Fibroblast of the conjunctiva (primary cell): ENCODE measurements around the gene SYT17.

ENCODE experiments used
- DNase-seq: peaks from one replicate; pipeline ENCODE4 v3.0.0-alpha.2; 2010; ENCODE audit warnings: low read depth

The SYT17 gene

DNA sequence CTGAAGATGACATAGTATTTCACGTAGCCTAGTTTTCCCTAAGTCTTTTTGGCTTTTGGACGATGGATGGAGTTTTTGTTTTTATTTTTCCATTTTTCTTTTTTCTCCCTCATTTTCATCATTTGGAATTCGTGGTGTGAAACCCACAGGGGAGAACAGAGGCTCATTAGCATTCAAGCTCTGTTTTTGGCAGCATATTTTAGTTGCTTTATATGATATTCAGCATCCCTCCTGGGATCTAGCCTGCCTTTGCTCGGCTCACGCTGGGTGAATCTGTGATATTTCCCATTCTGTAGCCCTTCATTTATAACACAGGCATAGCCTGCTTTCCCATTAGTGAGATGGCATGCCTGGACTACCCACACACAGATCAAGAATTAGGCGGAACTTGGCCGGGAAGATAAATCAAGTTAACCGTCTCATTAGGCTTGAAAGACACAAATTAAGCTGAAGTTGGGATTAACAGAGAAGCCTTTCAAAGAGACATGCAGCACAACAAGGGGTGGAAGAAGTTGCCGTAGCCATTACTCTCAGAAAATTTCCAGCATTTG lies 97.4 kb downstream of the SYT17 start:
- DNase-seq: no peak

DNA sequence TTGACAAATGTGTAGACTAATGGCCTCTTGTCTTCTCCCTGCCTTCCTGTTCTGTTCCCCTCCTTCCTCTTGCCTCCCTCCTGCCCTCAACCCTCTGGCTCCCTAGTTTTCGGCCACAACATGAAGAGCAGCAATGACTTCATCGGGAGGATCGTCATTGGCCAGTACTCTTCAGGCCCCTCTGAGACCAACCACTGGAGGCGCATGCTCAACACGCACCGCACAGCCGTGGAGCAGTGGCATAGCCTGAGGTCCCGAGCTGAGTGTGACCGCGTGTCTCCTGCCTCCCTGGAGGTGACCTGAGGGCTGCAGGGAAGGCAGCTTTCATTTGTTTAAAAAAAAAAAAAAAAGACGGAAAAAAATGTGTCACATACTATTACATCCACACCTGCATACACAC lies 98.7 kb downstream of the SYT17 start:
- DNase-seq: no peak

DNA sequence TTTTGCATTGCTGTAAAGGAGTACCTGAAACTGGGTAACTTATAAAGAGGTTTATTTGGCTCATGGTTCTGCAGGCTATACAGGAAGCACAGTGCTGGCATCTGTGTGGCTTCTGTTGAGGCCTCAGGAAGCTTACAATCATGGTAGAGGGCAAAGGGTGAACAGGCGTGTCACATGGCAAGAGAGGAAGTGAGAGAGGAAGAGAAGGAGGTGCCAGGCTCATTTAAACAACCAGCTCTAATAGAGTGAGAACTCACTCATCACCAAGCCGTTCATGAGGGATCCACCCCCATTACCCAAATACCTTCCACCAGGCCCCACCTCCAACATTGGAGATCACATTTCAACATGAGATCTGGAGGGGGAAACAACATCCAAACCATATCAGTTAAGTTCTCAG lies 101.1 kb downstream of the SYT17 start:
- no peak for DNase-seq

DNA sequence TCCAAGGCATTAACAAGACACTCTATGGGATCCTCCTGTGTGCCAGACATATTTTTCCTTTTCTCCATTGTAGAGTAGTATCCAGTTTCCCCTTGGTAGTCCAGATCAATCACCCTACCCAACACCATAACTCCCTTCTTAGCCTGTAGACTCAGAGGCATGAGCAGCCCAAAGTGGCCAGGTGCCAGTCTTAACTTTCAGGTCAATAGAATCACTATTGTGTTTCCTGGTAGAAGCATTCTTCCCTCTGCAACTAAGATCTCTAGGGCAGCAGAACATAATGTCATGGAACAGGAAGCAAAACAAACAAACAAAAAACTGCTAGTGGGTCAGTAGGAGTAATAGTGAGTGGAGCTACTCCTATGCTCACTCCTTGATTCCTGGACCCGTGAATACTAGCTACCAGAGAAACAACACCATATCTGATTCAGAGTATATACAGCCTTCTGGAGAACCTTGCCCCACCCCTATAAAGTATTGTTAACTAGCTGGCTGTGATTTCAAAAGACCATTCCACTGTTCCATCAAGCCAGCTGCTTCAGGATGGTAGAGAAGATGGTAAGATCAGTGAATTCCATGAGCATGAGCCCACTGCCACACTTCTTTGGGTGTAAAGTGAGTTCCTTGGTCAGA lies 106.2 kb downstream of the SYT17 start:
- no peak for DNase-seq

DNA sequence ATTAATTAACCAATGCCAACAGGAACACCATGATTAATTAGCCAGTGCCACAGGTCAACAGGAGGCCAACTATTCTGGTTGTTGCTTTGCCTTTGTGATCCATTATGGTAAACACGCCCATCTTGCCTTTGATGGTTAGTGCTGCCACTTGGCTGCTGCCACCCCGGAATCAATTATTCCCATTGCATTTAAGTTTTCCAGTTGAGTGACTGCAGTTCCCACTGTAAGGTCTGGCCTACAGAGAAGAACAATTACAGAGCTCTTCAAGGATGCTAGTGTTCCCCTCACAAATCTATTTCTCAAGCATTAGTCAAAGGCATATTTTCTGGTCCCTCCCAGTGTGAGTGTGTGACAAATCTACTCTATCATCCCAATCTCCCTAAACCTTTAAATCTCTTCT lies 110.4 kb downstream of the SYT17 start:
- no peak for DNase-seq

DNA sequence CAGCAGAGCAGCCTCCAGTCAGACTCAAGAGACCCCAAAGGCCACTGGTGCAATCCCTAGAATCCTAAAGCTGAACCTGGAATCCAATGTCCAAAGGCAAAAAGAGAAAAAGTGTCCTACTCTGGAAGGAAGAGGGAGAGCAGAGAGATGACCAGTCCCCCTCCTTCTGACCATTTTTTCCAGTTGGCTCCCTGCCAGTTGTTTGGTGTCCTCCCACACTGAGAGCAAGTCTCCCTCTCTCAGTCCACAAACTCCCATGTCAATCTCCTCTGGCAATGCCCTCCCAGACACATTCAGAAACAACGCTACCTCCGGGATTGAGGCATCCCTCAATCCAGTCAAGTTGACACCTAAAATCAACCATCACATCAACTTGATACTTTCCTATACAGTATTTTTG lies 113.2 kb downstream of the SYT17 start:
- no peak for DNase-seq

DNA sequence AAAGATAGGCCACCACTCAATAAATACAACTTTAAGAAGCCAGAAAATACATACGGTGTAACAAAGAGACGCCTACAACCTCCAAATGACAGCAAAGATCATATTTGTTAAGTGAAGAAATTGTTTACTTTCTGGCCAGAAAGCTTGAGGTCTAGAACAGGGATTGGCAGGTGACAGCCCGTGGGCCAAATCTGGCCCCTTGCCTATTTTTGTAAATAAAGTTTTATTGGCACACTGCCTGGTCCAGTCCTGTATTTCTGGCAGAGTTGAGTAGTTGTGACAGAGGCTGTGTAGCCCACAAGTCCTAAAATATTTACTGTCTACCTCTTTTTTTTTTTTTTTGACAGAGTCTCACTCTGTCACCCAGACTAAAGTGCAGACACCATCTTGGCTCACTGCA lies 114.1 kb downstream of the SYT17 start:
- DNase-seq: no peak

DNA sequence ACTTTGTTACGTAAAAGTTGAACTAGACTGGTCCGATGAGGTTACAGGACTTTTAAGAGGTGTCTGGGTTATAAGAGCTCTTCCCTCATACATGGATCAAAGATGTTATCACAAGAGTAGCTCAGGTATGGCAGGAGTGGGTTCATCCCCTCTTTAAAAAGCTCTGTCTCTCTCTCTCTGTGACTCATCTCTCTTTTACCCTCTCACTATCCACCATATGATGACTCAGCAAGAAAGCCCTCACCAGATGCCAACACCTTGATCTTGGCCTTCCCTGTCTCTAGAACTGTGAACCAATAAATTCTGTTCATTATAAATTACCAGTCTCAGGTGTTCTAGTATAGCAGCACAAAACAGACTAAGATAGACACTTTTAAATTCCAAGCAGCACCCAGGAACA lies 115.6 kb downstream of the SYT17 start:
- DNase-seq: no peak

DNA sequence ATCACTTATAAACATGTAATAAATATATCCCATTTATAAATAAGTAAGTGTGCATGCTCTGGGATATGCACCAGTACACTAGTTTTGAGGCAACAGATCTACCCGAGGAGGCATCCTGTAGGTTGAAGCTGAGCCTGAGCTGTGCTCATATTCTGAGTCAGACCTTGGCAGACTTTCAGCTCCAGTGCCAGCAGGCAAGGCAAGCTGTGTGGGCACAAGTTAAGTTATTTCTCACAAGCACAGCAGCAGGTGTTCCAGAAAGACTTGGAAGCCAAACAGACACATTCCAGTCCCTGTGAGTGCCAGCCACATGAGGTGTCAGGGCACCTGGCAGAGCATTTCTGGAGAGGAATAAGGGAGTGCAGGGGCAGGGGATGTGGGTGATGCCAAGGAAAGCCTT lies 116.2 kb downstream of the SYT17 start:
- no peak for DNase-seq

DNA sequence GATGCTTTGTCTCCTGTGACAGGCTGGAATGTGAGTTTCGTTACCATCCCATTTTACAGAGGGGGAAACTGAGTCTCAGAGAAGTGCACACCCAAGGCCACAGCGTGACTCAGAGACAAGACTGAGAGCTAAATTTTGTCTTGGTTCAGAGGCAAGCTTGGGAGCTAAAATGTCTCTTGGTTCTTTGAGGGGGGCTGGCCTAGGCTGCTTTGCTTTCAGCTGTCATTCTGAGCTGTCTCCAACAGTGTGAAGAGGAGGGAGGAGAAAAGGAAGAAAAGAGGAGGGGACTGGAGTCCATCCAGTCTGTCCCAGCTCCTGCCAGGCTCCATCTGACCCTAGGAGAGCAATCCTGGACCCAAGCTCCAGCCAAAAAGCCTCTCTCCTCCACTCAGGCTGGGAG lies 117.4 kb downstream of the SYT17 start, which contains the start of gene CLEC19A:
Gene CLEC19A, plus strand, starts transcription at position 301 of the 400 bp plus-strand sequence. CDS start 121 bp downstream, outside the sequence.
- no peak for DNase-seq

DNA sequence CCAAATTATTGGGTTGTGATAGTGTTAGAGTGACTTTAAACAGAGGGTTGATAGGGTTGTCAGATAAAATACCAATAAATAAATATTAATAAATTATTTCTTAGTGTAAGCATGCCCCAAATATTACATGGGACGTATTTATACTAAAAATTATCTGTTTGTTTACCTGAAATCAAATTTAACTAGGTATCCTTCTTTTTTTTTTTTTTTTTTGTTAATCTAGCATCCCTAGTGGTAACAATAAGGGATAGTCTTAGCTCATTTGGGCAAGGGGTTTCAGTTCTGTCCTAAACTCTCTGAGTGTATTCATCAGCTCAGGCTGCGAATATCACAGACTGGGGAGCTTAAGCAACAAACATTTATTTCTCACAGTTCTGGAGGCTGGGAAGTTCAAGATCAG lies 118.8 kb downstream of the SYT17 start:
- no peak for DNase-seq

DNA sequence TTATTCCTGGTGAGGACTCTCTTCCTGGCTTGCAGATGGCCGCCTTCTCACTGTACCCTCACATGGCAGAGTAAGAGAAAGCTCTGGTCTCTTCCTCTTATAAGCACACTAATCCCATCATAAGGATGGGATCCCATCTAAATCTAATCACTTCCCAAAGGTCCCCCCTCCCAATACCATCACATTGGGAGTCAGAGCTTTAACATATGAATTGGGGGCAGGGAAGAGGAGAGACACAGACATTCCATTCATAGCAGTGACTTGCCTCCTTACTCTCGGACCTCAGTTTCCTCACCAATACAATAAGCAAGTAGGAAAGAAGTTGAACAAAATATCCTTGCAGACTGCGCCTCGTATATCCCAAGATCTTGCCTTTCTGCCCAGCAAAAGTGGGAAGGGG lies 119.2 kb downstream of the SYT17 start:
- no peak for DNase-seq

DNA sequence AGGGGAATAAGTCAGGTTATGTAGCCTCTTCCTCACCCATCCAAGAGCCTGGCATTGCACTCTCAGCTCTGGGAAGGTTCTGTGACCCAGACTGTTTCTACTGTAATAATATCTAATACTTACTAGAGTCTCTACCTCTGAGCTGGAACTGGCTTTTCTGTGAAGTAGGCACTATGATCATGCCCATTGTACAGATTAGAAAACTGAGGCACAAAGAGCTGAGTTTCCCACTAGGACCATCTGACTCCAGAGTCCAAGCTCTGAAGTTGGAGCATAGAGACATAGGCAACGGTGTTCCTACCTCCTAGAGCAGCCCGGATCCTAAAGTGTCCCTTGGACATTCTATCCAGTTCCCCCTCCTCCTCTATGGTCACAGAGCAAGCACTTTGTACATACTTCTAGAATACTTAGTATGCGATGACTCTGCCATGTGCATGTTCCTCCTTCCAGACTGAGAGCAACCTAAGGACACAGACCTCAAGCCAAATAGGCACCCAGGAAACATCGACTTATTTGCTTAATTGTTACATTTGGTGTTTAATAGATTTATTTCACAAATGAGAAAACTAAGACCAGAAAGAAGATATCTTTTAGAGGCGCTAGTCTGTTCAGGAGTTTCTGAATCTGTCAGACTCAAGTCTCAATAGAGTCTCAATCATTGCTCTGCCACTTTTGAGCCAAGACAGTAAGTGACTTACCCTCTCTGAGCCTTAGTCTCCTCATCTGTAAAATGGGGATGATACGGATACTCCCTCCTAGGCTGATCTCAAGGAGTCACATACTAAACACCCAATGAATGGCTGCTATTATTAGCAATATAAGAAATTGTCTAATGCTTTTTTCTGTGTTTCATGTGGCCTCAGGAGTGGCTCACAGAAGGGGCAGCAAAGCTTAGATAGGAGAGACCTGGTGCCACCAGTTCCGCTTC lies 121.1 kb downstream of the SYT17 start:
- no peak for DNase-seq

DNA sequence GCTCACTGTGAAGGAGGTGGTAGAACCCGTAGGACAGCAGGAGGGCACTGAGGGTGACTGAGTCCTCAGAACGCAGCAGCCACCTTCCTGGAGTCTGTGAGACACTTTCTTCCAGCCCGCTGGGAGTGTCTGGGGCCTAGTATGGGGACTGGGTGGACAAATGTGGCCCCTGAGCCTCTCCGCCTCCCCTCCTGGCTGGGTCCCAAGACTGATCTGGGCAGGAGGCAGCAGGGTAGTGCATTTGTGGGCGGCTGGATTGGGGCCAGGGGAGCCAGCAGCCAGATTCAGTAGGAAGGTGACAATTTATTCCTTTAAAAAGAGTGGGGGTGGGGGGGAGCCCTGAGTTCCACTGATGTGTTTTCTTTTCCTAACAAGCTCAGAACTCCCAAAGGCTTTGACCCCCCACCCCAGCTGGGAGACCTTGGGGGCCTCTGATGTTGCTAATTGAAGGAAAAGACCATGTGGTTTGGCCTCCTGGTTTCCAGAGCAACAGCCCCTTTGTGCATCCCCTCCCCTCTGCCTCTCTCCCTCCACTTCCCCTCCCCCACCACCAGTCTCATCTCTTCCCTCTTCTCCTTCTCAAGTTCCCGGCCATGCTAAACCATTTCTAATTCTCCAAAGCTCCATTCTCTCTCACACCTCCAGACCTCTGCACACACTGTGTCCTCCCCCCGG lies 121.9 kb downstream of the SYT17 start:
- no peak for DNase-seq

DNA sequence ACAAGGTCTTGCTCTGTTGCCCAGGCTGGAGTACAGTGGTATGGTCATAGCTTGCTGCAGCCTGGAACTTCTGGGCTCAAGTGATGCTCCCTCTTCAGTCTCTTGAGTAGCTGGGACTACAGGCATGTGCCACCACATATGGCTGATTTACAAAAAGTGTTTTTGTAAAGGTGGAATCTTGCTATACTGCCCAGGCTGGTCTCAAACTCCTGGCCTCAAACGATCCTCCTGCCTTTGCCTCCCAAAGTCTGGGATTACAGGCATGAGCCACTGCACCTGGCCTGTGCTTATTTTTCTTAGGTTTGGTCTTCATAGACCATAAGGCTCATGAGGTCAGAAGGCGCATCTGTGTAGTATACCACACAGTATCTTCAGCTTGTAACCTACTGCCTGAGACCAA lies 122.8 kb downstream of the SYT17 start:
- no peak for DNase-seq

DNA sequence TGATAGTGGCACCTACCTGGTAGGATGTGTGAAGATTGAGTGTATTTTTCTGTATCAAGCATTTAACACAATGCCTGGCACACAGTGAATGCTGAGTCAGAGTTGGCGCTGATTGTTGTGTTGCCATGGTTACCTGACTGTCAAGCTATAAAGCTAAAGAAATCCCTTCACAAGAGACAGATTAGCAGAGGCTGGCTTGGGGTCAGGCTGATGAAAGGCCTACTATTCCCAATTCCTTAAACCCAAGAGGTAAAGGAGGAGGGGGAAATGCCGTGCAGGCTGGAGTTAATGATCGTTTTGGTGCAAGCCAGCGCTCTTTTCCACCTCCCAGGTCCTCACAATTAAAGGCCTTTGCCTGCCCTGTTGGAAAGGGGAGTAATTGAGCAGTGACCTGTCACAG lies 123.4 kb downstream of the SYT17 start:
- DNase-seq: no peak

DNA sequence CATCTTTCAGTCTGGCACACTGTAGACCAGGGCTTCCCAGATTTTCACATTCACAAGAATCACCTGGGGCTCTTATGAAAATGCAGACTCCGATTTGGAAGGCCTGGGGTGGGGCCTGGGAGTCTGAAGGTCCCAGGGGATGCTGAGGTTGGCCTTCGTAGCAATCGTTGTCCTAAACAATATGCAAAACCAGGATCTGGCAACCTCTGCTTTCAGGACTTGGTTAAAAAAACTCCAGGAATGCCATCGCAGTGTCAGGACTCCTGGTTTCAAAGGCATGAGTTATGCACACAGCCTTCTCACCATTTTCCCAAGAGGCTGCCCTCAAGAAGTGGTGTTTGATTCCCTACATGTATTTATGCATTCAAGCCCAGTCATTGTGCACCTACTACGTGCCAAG lies 124.1 kb downstream of the SYT17 start:
- DNase-seq: no peak

DNA sequence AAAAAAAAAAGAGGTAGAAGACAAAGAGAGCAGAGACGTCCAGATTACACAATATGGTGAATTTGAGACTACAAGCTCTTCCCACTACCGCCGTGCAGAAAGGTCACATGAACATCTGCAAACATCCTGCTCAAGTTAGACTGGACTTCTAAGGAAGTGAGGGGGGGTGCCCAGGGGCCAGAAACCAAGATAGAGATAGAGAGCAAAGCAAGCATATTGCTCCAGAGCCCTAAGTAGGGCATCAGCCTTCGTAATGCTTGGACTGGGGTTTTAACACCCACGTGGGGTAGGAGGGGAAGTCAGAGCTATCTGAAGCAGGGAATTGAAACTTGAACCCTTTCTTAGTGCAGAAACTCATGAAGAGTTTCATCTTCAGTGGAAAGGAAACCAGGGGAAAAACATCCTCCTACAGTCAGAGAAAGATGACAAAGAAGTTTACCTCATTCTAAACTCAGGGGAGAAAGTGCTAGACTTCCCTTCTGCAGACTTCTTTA lies 126.2 kb downstream of the SYT17 start:
- DNase-seq: no peak

DNA sequence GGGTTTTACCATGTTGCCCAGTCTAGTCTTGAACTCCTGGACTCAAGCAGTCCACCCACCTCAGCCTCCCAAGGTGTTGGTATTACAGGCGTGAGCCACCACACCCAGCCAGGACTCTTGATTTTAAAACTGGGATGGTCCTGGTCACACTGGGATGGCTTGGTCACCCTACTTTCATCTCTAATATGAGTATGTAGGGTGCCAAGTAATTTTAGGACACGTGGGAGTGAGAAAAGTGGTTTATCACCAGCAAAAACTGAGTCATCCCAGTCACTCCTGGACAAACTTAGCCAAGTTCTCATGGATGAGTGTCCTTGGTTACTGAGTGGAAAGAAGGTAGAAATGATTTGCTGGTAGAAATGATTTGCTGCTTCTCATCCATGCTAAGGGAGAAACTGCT lies 127.4 kb downstream of the SYT17 start:
- DNase-seq: no peak

DNA sequence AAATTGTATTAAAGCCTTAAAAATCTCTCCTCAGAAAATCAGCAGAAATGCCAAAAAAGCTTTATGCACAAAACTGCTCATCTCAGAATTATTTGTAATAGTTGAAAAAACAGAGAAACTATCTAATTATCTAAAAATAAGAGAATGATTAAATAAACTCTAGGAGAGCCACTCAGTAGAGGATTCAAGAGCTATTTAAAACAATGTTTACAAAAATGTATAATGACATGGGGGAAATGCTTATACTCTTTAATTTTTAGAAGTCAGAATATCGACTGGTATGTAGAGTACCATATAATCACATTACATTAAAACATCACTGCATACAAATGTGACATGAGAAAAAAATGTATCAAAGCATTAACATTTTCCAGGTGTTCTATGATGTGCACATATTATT lies 129.4 kb downstream of the SYT17 start:
- DNase-seq: no peak

DNA sequence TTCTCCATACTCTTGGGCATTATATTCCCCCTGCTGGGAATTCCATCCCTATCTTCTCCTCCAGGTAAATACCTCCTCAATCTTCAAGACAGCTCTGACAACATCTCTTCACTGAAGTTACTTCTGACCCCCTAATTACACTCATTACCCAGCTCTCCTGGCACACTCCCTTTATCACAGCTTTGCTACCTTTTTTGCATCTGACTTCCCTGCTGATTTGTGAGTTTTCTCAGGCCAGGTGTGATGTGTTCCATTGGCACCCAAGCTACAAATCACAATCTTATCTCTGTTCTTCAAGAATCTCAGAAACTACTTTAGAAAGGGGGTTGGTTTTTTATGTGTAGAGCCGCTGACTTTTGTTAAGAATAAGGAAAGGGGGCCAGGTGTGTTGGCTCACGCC lies 131.5 kb downstream of the SYT17 start:
- no peak for DNase-seq

DNA sequence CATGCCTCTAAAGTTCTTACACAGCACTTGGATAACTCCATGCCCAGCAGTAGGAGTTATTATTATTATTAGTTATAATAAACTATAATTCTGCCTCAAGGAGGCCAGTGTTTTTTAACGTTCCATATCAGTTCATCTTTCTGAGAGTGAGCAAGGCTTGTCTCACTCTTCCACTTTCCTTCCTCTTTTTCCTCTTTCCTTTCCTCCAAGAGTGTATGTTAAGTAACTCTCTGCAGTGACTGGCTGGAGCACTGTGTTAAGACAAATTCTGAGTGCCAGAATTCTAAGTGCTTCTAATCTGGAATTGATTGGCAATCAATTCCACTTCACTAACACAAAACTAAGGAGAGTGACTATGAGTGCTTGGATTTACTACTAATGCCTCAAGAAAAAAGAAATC lies 133.9 kb downstream of the SYT17 start:
- no peak for DNase-seq

DNA sequence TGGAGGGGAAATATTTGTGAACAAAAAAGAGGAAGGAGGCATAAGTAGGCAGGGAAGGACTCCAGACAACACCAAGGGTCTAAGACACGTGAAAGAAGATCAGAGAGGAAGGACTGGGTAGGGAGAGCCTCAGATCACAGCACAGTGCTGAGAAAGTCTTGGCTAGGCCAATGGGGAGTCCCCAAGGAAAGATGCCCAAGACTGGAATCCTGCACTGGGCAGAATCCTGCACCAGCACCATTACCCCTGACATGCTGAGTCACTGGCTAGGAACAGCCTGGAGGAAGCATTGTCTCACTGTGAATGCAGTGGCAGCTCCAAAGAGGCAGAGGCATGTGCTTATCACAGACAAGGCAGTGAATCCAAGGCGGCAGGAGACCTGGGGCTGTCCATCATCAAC lies 136.7 kb downstream of the SYT17 start:
- DNase-seq: no peak
